MCF 10A (cell line): Measurements from ENCODE around the gene RSPRY1. TPM values are rescaled to one million over a fixed set of nuclear protein-coding genes. Genes with fewer than 3 reads are reported as not detected.
A peak's percentile ranks its signal among the peaks of the same experiment; 100 is the strongest.
"Not testable (repeated sequence)": the region's sequence is repeated elsewhere in the genome, so short reads cannot be mapped to it uniquely, and the experiment has no call there.

ENCODE experiments used
- BruUV-seq: library from RNA; stranded (reverse); fragments of 400-500 nt; replicated peaks from 2 replicates; lab custom pipeline; 2021; lab: Mats Ljungman, UMichigan
- CTCF ChIA-PET: fragments of 300-600 bp; sonication (Branson Sonifier 250); formaldehyde crosslinking; extraction: SDS; loops from one replicate; lab custom pipeline; 2021; ENCODE audit warnings: antibody characterized with exemption, inconsistent platforms; lab: Yijun Ruan, JAX
- POLR2A ChIA-PET: fragments of 300-600, 350-650 bp; sonication (Branson Sonifier 250); formaldehyde crosslinking; extraction: SDS; loops from one replicate; lab custom pipeline; 2020; ENCODE audit warnings: antibody characterized with exemption, inconsistent platforms; lab: Yijun Ruan, JAX
- DNase-seq: peaks from one replicate; pipeline ENCODE4 v3.0.0-alpha.2; 2018; ENCODE audit not compliant: unreplicated experiment
- H3K27ac Mint-ChIP-seq: one replicate; pipeline ENCODE4 v1.8.0; 2022; ENCODE audit warnings: mild to moderate bottlenecking, low read depth, mixed read lengths; ENCODE audit not compliant: unreplicated experiment
- H3K27me3 Mint-ChIP-seq: one replicate; pipeline ENCODE4 v1.8.0; 2022; ENCODE audit warnings: mixed read lengths; ENCODE audit not compliant: insufficient read depth, unreplicated experiment
- H3K36me3 Mint-ChIP-seq: one replicate; pipeline ENCODE4 v1.8.0; 2022; ENCODE audit warnings: mild to moderate bottlenecking, moderate library complexity, mixed read lengths; ENCODE audit not compliant: insufficient read depth, unreplicated experiment
- H3K4me1 Mint-ChIP-seq: one replicate; pipeline ENCODE4 v1.8.0; 2022; ENCODE audit warnings: mixed read lengths; ENCODE audit not compliant: insufficient read depth, unreplicated experiment
- H3K4me3 Mint-ChIP-seq: one replicate; pipeline ENCODE4 v1.8.0; 2022; ENCODE audit warnings: mild to moderate bottlenecking, moderate library complexity, mixed read lengths; ENCODE audit not compliant: unreplicated experiment
- H3K9me3 Mint-ChIP-seq: one replicate; pipeline ENCODE4 v1.8.0; 2022; ENCODE audit warnings: mixed read lengths; ENCODE audit not compliant: unreplicated experiment
- CTCF ChIP-seq: fragments of 200-600 bp; IDR thresholded peaks from one replicate; pipeline ENCODE4 v1.8.0; 2022; ENCODE audit warnings: antibody characterized with exemption, mild to moderate bottlenecking; ENCODE audit not compliant: unreplicated experiment
- intact Hi-C: fragments of 100-400 bp; cut with micrococcal nuclease; formaldehyde crosslinking; loops from 2 replicates; pipeline ENCODE4 v1.14.1; 2022
- total RNA-seq: library from RNA; stranded (reverse); gene quantifications from 2 replicates; pipeline ENCODE4 v1.2.3, GENCODE V29; 2022

RSPRY1 gene
- total RNA-seq, 1 experiment from 2014 or later = 55.9 TPM

GRCh38 chr16:57188711-57189002 lies 2.5 kb downstream of the RSPRY1 start:
- TF ChIP-seq CTCF = no peak
- H3K27me3 Mint-ChIP-seq = no peaks in the 10 kb centered on the region
- H3K36me3 Mint-ChIP-seq = peaks cover 16% of the 10 kb centered on the region
- POLR2A ChIA-PET = interaction anchor here (2.4 to 5.7 kb wide), 2 partner anchors 25 to 78 kb away, joined by 12 to 67 read pairs; no protein-coding TSS in a partner anchor
- BruUV-seq = no TSS peak
- H3K4me3 Mint-ChIP-seq = peak overlapping the region; percentile 95
- H3K9me3 Mint-ChIP-seq = peaks cover 6% of the 10 kb centered on the region
- intact Hi-C loops = loop anchor here (10.0 kb wide), 1 partner anchor 226 kb away; no protein-coding TSS in a partner anchor
- peak overlapping the region; percentile 98 for H3K27ac Mint-ChIP-seq
- DNase-seq = no peak
- CTCF ChIA-PET = interaction anchor here (0.6 kb wide), 1 partner anchor 314 kb away, joined by 3 read pairs; no protein-coding TSS in a partner anchor
- H3K4me1 Mint-ChIP-seq = peaks cover 45% of the 10 kb centered on the region

- BruUV-seq, H3K27me3 Mint-ChIP-seq, DNase-seq, H3K27ac Mint-ChIP-seq, H3K9me3 Mint-ChIP-seq: not testable (repeated sequence)
- ChIA-PET CTCF (interaction anchor here (0.9 kb wide), 1 partner anchor 96 kb away, joined by 3 read pairs; no protein-coding TSS in a partner anchor), POLR2A (interaction anchor here (1.4 to 5.7 kb wide), 2 partner anchors 24 to 58 kb away, joined by 5 to 67 read pairs; no protein-coding TSS in a partner anchor)
- peaks cover 48% of the 10 kb centered on the region for H3K4me1 Mint-ChIP-seq
- peak overlapping the region; percentile 19 for H3K4me3 Mint-ChIP-seq
- intact Hi-C loops = loop anchor here (10.0 kb wide), 1 partner anchor 225 kb away; no protein-coding TSS in a partner anchor
- H3K36me3 Mint-ChIP-seq = peaks cover 16% of the 10 kb centered on the region
These were observed 3.4 kb downstream of the RSPRY1 start for GRCh38 chr16:57189527-57189926.

GRCh38 chr16:57190136-57190535 lies 4.0 kb downstream of the RSPRY1 start:
- no TSS peak for BruUV-seq
- no peaks in the 10 kb centered on the region for H3K27me3 Mint-ChIP-seq
- H3K4me1 Mint-ChIP-seq = peaks cover 49% of the 10 kb centered on the region
- intact Hi-C loops = no loop called here
- no peak for DNase-seq
- no peak overlapping the region for H3K27ac Mint-ChIP-seq
- CTCF ChIA-PET = no interaction called here
- no peak for TF ChIP-seq CTCF
- H3K36me3 Mint-ChIP-seq = peaks cover 16% of the 10 kb centered on the region
- POLR2A ChIA-PET = interaction anchor here (0.6 to 1.4 kb wide), 5 partner anchors 15 to 188 kb away, joined by 3 to 5 read pairs (median 4); no protein-coding TSS in a partner anchor
- no peaks in the 10 kb centered on the region for H3K9me3 Mint-ChIP-seq
- peak overlapping the region; percentile 19 for H3K4me3 Mint-ChIP-seq

- intact Hi-C loops = no loop called here
- Mint-ChIP-seq H3K36me3 (peaks cover 20% of the 10 kb centered on the region), H3K27ac (peak overlapping the region; percentile 85), H3K4me1 (peaks cover 49% of the 10 kb centered on the region), H3K9me3 (no peaks in the 10 kb centered on the region), H3K27me3 (no peaks in the 10 kb centered on the region), H3K4me3 (peak overlapping the region; percentile 35)
- POLR2A ChIA-PET = interaction anchor here (0.8 to 1.3 kb wide), 5 partner anchors 14 to 213 kb away, joined by 3 to 4 read pairs (median 3); partner anchors contain the start of genes ARL2BP and CCL17
- peak; percentile 75 for DNase-seq
- BruUV-seq = no TSS peak
- TF ChIP-seq CTCF = no peak
- CTCF ChIA-PET = interaction anchor here (0.6 kb wide), 1 partner anchor 397 kb away, joined by 3 read pairs; no protein-coding TSS in a partner anchor
These were observed 5.0 kb downstream of the RSPRY1 start for GRCh38 chr16:57191056-57191571.
